HG02852 (cell line): Measurements from ENCODE around the gene CRBN.
A peak's percentile ranks its signal among the peaks of the same experiment; 100 is the strongest.

Experiments used
- ATAC-seq: cut with Tn5 transposase; IDR thresholded peaks from one replicate; pipeline ENCODE4 v1.9.1; 2021; ENCODE audit warnings: mild to moderate bottlenecking, moderate library complexity; ENCODE audit not compliant: unreplicated experiment

The CRBN gene

DNA sequence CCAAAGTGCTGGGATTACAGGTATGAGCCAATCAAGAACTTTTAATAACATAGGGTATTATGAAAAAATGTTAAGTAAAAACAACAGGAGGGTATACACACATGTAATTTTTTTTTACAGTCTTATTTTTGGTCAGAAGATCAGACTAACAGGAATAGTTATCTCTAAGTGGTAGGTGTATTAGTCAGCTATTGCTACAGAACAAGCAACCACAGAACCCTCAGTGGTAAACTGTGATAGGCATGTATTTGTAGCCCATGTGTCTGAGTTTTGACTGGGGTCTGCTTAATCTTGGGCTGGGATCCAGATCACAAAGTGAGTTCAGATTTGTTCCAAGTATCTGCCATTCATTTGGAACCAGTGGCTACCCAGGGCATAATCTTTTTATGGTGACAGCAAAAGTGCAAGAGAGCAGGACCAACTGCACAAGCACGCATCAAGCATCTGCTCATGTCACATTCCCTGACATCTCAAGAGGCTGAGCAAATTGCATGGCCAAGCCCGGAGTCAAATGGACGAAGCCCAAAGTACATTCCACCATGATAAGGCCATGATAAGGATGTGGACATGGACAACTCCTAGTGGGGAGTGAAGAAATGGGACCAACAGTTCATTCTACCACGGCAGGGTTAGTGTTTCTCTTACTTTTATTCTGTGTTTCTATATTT lies 66.3 kb downstream of the CRBN start:
- no peak for ATAC-seq

DNA sequence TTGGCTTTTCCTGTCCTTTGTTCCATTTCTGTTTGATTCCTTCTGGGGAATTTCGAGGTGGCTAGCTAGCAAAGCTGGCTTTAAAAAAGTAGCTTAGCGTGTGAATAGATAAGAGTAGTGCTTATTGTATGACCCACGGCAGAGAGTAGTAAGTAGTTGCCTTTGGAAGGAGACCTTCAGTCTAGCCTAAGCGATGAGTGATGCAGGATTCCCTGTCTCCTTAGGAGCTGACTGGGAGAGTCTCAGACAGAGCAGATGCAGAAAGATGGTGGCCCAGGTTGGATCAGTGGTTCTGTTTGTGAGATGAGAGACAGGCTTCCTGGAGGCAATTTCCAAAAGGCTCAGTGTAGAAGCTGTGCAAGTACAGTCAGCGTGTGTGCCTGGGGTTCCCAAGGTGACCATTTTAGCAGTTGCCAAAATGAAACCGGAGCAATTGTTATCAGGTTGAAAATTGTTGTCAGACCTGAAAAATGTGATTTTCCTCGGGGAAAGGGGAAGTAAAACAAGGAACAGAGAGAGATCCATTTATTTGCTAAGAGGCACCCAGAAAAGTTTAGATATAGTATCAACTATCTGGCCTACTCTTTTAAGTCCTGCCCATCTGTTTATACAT lies 68.6 kb downstream of the CRBN start:
- peak; percentile 48 for ATAC-seq

DNA sequence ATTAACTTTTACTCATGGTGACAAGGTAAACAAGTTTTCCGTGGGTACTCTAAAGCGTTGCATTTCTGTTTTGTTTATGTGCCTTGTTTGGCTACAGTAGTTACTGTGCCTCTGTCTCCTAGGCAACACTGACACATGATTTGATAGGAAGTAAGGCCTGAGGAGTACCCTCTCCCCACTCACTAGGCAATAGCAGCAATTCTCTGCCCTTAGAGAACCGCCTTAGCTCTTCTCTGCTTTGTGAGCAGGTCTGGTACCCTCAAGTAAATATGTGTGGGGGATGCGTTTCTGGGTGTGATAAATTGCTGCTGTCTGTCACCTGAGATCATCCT lies 69.2 kb downstream of the CRBN start, which contains the start of gene IL5RA:
Gene IL5RA (minus strand): TSS at position 76 of the 332 bp plus-strand sequence. CDS start 5,390 bp downstream, outside the sequence.
- peak; percentile 45 for ATAC-seq

DNA sequence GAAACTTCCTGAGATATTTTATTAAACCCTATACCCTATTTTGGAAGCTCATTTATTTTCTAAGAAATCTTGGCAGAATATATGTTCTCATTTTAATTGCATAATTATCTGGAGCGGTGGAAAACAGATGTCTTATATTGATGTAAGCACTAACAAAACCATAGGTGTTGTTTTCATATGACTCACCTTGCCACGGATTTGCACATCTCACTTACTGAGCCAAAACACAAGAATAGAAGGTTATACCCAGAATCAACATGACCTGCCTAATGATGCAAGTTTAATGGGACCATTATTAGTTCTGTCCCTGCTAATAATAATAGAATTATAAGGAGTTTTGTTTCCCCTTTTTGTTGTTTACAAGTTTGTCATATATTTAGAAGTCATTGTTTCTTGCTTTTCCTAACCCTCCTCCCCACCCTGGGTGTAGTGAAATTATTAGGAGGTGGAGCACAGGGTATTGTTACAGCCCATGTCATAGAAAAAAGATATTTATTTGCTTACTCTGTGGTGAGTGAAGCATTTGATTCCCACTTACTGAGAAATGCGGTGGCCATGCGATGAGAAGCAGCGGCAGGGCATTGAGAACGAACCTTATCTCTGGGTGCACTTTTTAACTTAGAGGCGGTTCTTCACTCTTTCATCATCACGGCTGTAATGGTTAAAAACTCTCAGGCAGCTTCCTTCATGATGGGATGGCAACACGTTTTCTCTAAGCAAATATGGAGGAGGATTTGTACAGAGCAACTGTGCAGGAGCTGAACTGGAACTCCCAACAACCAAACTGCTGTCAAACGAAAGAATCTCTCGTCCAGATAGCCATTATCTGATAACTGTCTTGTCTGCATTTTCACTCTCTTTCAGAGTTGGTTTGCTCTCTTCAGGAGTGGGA lies 69.8 kb downstream of the CRBN start:
- no peak for ATAC-seq

DNA sequence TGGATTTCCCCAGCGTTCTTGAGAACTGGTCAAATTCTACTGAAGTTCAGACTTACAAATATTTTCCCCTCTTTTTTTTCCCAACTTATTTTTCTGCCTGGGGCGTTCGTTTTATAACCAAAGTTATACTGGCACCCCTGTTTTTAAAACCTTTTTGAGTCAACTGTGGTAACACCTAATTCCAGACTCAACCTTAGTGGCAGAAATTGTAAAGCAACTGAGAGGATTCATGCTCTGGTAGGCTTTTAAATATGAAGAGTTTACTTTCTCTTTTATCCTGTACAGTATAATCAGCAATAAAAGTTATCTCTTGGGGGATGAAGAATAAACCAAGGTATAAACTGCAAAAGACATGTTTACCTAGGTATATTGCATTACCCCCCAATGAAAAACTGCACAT lies 71.6 kb downstream of the CRBN start:
- no peak for ATAC-seq

DNA sequence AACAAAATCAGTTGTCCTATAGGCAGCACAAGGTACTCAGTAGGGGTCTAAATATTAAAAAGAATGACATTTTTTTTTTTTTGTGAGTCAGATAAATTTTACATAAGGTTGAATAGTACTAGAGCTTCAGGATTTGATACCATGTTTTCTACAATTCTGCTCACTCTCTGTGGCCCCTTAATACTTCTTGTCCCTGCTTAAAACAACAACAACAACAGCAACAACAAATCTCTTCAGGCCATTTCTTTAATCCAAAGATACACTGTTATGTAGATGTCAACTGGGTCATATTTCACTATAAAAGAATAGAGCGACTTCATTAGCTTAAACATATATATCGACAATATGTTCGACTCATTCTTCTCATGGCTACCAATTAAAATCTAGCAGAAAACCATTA lies 72.3 kb downstream of the CRBN start:
- ATAC-seq = no peak

DNA sequence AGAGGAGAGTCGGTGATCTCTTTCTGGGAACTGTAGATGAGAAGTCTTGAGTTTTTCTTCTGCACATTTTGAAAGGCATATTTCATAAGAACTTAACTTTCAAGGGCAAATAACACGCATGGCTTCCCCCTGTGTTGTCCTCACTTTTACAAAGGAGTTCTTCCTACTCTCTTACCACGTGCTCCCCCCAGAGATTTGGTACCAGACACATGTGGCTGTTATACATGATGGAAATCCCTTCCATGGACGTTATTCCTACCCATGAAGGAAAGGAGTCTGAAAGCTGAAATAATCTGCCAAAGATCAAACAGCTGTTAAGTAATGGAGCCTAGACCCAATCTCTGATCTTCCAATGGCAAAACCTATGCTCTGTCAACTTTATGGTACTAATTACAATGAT lies 73.7 kb downstream of the CRBN start:
- no peak for ATAC-seq

DNA sequence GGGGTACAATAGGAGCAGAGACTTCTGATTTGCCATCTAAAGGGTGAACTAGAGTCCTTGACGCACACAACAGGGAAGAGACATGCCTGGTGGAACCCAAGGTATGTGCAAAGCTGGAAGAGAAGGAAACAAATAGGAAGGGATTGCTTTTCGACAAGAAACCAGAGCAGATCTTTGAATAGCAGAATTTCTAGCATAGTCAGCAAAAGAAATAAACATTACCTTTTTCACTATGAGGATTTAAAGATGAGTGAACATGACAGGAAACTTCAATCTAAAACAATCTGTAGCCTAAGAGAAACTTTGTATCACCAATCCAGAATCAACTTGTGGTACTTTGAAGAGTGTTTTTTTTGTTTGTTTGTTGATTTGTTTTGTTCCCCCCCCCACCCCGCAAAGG lies 74.2 kb downstream of the CRBN start:
- ATAC-seq = no peak

DNA sequence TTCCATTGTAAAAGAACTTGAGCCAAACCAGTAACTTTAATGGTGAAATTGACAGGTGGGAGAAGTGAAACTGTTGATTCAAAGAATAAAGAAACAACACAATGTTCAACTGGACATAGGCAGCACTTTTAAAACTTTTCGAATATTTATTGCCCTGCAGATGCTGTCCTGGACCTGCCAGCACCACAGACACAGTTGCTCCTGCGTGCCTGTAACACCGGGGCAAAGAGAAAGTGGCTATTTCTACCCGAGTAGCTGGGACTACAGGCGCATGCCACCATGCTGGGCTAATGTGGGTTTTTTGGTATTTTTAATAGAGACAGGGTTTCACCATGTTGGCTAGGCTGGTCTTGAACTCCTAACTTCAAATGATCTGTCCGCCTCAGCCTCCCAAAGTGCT lies 76.7 kb downstream of the CRBN start:
- no peak for ATAC-seq

DNA sequence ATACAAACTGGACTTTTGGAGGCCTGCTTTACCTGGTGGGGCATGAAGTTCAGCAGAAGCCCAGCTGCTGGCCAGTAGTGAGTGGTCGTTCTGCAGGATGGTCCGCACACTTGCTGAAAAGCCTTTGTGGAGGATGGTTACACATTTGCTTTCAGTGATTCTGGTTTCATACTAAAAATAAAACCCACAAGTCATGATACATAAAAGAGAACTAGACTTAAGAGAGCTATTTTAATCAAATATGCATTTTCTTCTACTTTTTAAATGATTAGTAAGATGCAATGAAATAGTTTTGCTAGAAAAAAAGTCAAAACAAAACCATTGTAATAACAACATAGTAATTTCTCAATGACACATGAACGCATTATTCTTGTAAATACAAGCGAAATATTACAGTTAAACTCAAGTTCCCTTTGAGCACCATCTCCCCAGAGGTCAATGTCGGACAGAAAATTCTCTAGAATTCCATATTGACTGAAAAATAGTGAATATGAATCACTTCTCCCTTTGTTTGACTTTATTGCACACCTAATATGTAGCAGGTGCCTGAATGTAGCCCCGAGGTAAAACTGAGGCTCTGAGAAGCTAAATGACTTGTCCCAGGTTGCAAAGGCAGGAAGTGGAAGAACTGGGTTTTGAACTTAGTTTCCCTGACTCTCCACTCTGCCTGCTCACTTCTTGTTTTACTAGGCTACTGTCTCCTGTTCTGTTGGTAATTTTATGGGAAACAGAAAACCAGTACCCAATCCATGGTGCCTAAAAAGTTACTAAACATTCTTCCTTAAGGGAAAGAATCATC lies 77.6 kb downstream of the CRBN start:
- peak; percentile 71 for ATAC-seq
